ENCODE measurements around the gene LRP1B. TPM values are rescaled to one million over a fixed set of nuclear protein-coding genes. Genes with fewer than 3 reads are reported as not detected.

Gene LRP1B
- total RNA-seq, 1 donor from 2014 or later = 0.25 TPM

- no peaks in the 10 kb centered on the region for H3K9me3 Mint-ChIP-seq (ENCODE audit: low read depth)
- H3K27me3 Mint-ChIP-seq (ENCODE audit: low read depth) = no peaks in the 10 kb centered on the region
- no peaks in the 10 kb centered on the region for H3K4me1 Mint-ChIP-seq (ENCODE audit: low read depth)
- no peaks in the 10 kb centered on the region for H3K36me3 Mint-ChIP-seq (ENCODE audit: low read depth)
- no peak for TF ChIP-seq CTCF (IDR thresholded peaks at IDR 0.05)
- no peak for DNase-seq (ENCODE audit: low spot score)
- no peak overlapping the region for H3K27ac Mint-ChIP-seq (ENCODE audit: unreplicated experiment)
- H3K4me3 Mint-ChIP-seq (ENCODE audit: unreplicated experiment) = no peak overlapping the region
Observed at GRCh38 chr2:142048581-142048980, 82.2 kb downstream of the LRP1B start.

GRCh38 chr2:142045641-142046040 lies 85.2 kb downstream of the LRP1B start:
- H3K9me3 Mint-ChIP-seq (ENCODE audit: low read depth) = no peaks in the 10 kb centered on the region
- no peak overlapping the region for H3K27ac Mint-ChIP-seq (ENCODE audit: unreplicated experiment)
- H3K4me3 Mint-ChIP-seq (ENCODE audit: unreplicated experiment) = no peak overlapping the region
- no peak for TF ChIP-seq CTCF (IDR thresholded peaks at IDR 0.05)
- no peak for DNase-seq (ENCODE audit: low spot score)
- H3K27me3 Mint-ChIP-seq (ENCODE audit: low read depth) = no peaks in the 10 kb centered on the region
- no peaks in the 10 kb centered on the region for H3K36me3 Mint-ChIP-seq (ENCODE audit: low read depth)
- H3K4me1 Mint-ChIP-seq (ENCODE audit: low read depth) = peaks cover 6% of the 10 kb centered on the region

GRCh38 chr2:142044197-142044596 lies 86.6 kb downstream of the LRP1B start:
- no peak for TF ChIP-seq CTCF (IDR thresholded peaks at IDR 0.05)
- no peak overlapping the region for H3K4me3 Mint-ChIP-seq (ENCODE audit: unreplicated experiment)
- DNase-seq (ENCODE audit: low spot score) = no peak

GRCh38 chr2:142042536-142043199 lies 88.1 kb downstream of the LRP1B start:
- no peak for TF ChIP-seq CTCF (IDR thresholded peaks at IDR 0.05)
- Mint-ChIP-seq H3K27ac (ENCODE audit: unreplicated experiment) (no peak overlapping the region), H3K4me1 (ENCODE audit: low read depth) (peaks cover 20% of the 10 kb centered on the region), H3K4me3 (ENCODE audit: unreplicated experiment) (no peak overlapping the region), H3K27me3 (ENCODE audit: low read depth) (no peaks in the 10 kb centered on the region), H3K36me3 (ENCODE audit: low read depth) (no peaks in the 10 kb centered on the region), H3K9me3 (ENCODE audit: low read depth) (no peaks in the 10 kb centered on the region)
- no peak for DNase-seq (ENCODE audit: low spot score)

More at GRCh38 chr2:142044197-142044596, 86.6 kb downstream of the LRP1B start:
- Mint-ChIP-seq H3K27ac (ENCODE audit: unreplicated experiment) (no peak overlapping the region), H3K36me3 (ENCODE audit: low read depth) (no peaks in the 10 kb centered on the region), H3K27me3 (ENCODE audit: low read depth) (no peaks in the 10 kb centered on the region), H3K4me1 (ENCODE audit: low read depth) (peaks cover 6% of the 10 kb centered on the region), H3K9me3 (ENCODE audit: low read depth) (no peaks in the 10 kb centered on the region)

GRCh38 chr2:142041996-142042395 lies 88.8 kb downstream of the LRP1B start:
- peaks cover 26% of the 10 kb centered on the region for H3K4me1 Mint-ChIP-seq (ENCODE audit: low read depth)
- DNase-seq (ENCODE audit: low spot score) = no peak
- TF ChIP-seq CTCF (IDR thresholded peaks at IDR 0.05) = no peak
- H3K9me3 Mint-ChIP-seq (ENCODE audit: low read depth) = no peaks in the 10 kb centered on the region
- no peak overlapping the region for H3K4me3 Mint-ChIP-seq (ENCODE audit: unreplicated experiment)
- H3K36me3 Mint-ChIP-seq (ENCODE audit: low read depth) = no peaks in the 10 kb centered on the region
- no peak overlapping the region for H3K27ac Mint-ChIP-seq (ENCODE audit: unreplicated experiment)
- H3K27me3 Mint-ChIP-seq (ENCODE audit: low read depth) = no peaks in the 10 kb centered on the region
